HL-60 (cell line): ENCODE data around the gene ZFP62.

Source experiments
- DNase-seq, 2 experiments: peaks; one replicate each; pipeline ENCODE4 v3.0.0-alpha.2; 2010 to 2020; ENCODE audit warnings: low read depth in 1 of 2, low spot score in 1 of 2
- H3K27ac ChIP-seq: fragments of 250-450 bp; sonication (Bioruptor Pico); replicated peaks from 2 replicates; pipeline ENCODE4 v1.5.1; 2020; ENCODE audit warnings: mild to moderate bottlenecking, moderate library complexity
- H3K27me3 ChIP-seq: fragments of 250-450 bp; sonication (Bioruptor Pico); 2 replicates; pipeline ENCODE4 v1.5.1; 2021; ENCODE audit warnings: mild to moderate bottlenecking, moderate library complexity; ENCODE audit not compliant: insufficient read depth, poor library complexity, severe bottlenecking
- H3K4me3 ChIP-seq: replicated peaks from 2 replicates; pipeline ENCODE4 v1.5.1; 2011; ENCODE audit warnings: mild to moderate bottlenecking, control low read depth, low read length; ENCODE audit not compliant: insufficient read depth
- GABPA ChIP-seq: IDR thresholded peaks from 2 replicates; pipeline ENCODE4 v1.6.1; 2012; ENCODE audit warnings: low read depth
- POLR2AphosphoS5 ChIP-seq: IDR thresholded peaks from 2 replicates; pipeline ENCODE4 v1.6.1; 2012; ENCODE audit warnings: low read depth
- SPI1 ChIP-seq: IDR thresholded peaks from 2 replicates; pipeline ENCODE4 v1.6.1; 2012; ENCODE audit warnings: low read depth, mild to moderate bottlenecking, borderline replicate concordance
- TF ChIP-seq, protein P1 (sequence below): IDR thresholded peaks from 2 replicates; pipeline ENCODE4 v1.6.1; 2012; ENCODE audit warnings: low read depth; ENCODE audit not compliant: insufficient replicate concordance
- TF ChIP-seq, protein P2 (sequence below): IDR thresholded peaks from one replicate; pipeline ENCODE4 v1.5.1; 2011; ENCODE audit warnings: low read length, control low read depth, inconsistent platforms; ENCODE audit not compliant: insufficient read depth

The ZFP62 gene

DNA sequence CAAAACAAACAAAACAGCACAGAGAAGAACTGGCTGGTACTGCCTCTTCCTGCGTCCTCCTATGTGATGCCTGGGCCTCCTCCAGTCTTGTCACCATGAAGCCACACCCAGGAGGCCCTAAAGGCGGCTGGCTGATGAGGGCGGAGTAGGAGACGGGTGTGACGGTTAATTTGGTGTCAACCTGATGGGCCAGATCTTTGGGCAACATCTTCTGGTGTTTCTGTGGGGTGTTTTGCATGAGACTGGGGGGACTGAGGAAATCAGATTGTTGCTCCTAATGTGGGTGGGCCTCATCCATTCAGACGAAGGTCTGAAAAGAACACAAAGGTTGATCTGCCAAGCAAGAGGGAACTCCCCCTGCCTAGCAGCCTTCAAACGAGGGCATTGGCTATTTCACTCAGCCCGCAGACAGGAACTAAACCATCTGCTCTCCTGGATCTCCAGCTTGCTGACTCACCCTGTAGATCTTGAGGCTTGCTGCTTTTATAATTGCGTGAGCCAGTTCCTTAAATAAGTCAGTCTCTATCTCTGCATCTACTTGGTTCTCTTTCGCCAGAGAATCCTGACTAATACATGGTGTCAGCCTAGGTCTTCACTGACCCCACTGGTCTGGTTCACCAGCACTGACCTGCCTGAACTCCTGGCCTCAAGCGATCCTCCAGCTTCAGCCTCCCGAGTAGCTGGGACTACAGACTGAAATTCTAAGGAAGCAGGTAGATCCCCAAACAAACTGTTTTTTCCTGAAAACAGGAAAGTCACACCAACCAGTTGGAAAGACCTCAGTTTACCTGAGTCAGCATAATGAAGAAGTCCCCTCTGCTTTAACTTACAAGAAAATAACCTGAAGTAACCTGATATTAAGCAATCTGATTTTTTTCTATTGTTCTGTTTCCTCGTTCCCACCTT lies 12.8 kb upstream of the ZFP62 start:
- no peak overlapping the region for H3K4me3 ChIP-seq
- peak overlapping the region; percentile 55 for H3K27ac ChIP-seq
- H3K27me3 ChIP-seq = no peaks in the 10 kb centered on the region
- TF ChIP-seq, protein P1, sequence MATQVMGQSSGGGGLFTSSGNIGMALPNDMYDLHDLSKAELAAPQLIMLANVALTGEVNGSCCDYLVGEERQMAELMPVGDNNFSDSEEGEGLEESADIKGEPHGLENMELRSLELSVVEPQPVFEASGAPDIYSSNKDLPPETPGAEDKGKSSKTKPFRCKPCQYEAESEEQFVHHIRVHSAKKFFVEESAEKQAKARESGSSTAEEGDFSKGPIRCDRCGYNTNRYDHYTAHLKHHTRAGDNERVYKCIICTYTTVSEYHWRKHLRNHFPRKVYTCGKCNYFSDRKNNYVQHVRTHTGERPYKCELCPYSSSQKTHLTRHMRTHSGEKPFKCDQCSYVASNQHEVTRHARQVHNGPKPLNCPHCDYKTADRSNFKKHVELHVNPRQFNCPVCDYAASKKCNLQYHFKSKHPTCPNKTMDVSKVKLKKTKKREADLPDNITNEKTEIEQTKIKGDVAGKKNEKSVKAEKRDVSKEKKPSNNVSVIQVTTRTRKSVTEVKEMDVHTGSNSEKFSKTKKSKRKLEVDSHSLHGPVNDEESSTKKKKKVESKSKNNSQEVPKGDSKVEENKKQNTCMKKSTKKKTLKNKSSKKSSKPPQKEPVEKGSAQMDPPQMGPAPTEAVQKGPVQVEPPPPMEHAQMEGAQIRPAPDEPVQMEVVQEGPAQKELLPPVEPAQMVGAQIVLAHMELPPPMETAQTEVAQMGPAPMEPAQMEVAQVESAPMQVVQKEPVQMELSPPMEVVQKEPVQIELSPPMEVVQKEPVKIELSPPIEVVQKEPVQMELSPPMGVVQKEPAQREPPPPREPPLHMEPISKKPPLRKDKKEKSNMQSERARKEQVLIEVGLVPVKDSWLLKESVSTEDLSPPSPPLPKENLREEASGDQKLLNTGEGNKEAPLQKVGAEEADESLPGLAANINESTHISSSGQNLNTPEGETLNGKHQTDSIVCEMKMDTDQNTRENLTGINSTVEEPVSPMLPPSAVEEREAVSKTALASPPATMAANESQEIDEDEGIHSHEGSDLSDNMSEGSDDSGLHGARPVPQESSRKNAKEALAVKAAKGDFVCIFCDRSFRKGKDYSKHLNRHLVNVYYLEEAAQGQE = no peak
- TF ChIP-seq SPI1 (peak; percentile 89), POLR2AphosphoS5 (peak; percentile 58), GABPA (no peak)
- TF ChIP-seq, protein P2, sequence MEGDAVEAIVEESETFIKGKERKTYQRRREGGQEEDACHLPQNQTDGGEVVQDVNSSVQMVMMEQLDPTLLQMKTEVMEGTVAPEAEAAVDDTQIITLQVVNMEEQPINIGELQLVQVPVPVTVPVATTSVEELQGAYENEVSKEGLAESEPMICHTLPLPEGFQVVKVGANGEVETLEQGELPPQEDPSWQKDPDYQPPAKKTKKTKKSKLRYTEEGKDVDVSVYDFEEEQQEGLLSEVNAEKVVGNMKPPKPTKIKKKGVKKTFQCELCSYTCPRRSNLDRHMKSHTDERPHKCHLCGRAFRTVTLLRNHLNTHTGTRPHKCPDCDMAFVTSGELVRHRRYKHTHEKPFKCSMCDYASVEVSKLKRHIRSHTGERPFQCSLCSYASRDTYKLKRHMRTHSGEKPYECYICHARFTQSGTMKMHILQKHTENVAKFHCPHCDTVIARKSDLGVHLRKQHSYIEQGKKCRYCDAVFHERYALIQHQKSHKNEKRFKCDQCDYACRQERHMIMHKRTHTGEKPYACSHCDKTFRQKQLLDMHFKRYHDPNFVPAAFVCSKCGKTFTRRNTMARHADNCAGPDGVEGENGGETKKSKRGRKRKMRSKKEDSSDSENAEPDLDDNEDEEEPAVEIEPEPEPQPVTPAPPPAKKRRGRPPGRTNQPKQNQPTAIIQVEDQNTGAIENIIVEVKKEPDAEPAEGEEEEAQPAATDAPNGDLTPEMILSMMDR = no peak
- DNase-seq = peak; percentile 79 to 93

DNA sequence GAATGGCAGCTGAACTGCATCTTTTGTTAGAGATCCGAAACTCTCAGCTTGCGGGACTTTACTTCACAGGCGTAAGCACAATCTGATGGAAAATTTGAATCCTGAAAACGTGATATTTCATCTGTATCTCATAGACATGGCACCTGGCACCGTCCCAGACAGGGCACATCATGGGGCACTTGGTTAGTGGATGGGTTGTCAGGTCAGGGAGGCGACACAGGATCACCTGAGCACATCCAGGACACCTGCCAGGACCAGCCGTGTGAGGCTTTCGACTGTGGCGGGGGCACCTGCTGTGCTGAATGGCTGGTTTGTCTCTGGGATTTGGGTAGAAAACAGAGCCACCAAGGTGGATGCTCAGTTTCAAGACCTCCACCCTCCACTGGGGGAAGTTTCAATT lies 11.3 kb upstream of the ZFP62 start:
- TF ChIP-seq POLR2AphosphoS5 (no peak), GABPA (no peak), SPI1 (no peak)
- TF ChIP-seq, protein P1 = no peak
- TF ChIP-seq, protein P2 = no peak
- Histone ChIP-seq H3K27me3 (no peaks in the 10 kb centered on the region), H3K4me3 (no peak overlapping the region), H3K27ac (no peak overlapping the region)
- no peak for DNase-seq

DNA sequence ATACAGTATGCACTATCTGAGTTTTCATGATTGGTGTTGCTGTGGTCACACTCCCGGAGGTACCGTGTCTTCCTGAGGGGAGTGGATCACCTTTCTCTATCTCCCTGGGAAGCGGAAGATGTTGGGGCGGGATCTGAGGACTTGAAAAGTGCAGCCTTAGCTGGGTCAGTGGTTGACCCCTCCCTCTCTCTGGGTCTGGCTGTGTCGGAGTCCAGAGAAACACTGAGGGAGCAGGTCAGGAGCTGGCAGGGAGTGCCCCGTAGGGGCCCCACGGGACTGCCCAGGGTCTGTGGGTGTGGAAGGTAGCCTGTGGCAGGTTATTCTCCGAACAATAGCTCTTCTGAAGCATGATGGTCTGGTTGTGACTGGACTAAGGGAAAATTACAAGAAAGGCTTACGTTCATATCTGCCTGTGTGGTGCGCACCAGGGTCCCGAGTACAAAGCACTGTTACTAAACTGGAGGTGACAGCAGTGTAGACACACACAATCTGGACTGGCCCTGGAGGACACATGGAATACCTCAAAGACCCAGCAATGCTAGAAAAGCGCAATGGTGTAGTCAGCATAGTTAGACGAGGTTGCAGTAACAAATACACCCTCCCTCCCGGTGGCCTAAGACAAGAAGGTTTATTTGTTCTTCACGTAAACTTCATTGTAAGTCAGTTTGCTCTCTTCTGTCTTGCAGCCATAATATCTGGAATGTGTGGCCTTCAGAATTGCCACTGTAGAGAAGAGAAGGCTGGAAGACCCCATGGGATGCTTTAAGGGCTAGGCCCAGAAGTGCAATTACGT lies 9.4 kb upstream of the ZFP62 start:
- no peak for DNase-seq
- Histone ChIP-seq H3K4me3 (no peak overlapping the region), H3K27me3 (no peaks in the 10 kb centered on the region), H3K27ac (no peak overlapping the region)
- TF ChIP-seq, protein P2 = no peak
- TF ChIP-seq POLR2AphosphoS5 (no peak), GABPA (no peak), SPI1 (no peak)
- TF ChIP-seq, protein P1 = no peak
